Loucy (cell line): Measurements from ENCODE around the gene NAV2.

Experiments
- CTCF ChIP-seq: fragments of 200-600 bp; sonication (generic); conservative IDR thresholded peaks from 2 replicates; pipeline ENCODE4 v1.5.1; 2014; ENCODE audit warnings: mild to moderate bottlenecking, antibody characterized with exemption, low read length
- EZH2phosphoT487 ChIP-seq: fragments of 200-600 bp; IDR thresholded peaks from 2 replicates; pipeline ENCODE4 v1.6.1; 2018; ENCODE audit warnings: antibody characterized with exemption, mild to moderate bottlenecking, moderate library complexity, borderline replicate concordance

DNA sequence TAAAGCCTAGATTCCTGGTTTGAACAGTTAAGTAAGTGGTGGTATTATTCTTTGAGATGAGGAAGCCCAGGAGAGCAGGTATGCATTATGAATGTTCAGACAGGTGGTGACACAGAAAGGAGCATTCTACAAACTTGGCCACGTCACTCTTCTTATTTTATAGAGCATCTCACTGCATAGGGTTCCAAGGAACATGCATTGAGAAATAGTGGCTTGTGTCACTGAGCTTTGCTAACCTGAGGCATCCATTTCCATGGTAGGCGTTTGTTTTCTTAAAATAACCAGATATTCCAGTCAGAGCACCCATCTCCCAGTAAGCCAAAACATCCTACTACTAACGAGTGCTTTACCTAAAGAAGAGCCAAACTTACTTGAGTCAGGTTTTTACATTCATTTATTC, 169.7 kb downstream of the NAV2 start:
- no peak for TF ChIP-seq CTCF
- no peak for TF ChIP-seq EZH2phosphoT487
